A549 (cell line): Measurements from ENCODE around the gene HS6ST1. TPM values are rescaled to one million over a fixed set of nuclear protein-coding genes. Genes with fewer than 3 reads are reported as not detected.

Experiments used
- ATAC-seq, 2 experiments: fragments of 200-7000 bp in 1 of 2; fragments of >200 bp in 1 of 2; cut with Nextera tagmentation in 1 of 2; cut with Tn5 transposase in 1 of 2; 3 replicates each; pipeline versions ENCODE4 v1.8.0 to v1.9.1; 2018 to 2020; ENCODE audit warnings: mild to moderate bottlenecking in 1 of 2, moderate library complexity in 1 of 2
- CTCF ChIA-PET: fragments of 300-600 bp; sonication (Branson Sonifier 250); formaldehyde crosslinking; extraction: SDS; loops from one replicate; lab custom pipeline; 2021; ENCODE audit warnings: antibody characterized with exemption, inconsistent platforms; lab: Yijun Ruan, JAX
- POLR2A ChIA-PET: fragments of 350-600 bp; formaldehyde crosslinking; extraction: SDS; loops from one replicate; lab custom pipeline; 2021; ENCODE audit warnings: antibody characterized with exemption, inconsistent platforms; lab: Yijun Ruan, JAX
- DNase-seq, 2 experiments: peaks; one replicate each; pipeline versions ENCODE4 v3.0.0 to v3.0.0-alpha.2; 2011 to 2016; ENCODE audit warnings: low read depth in 1 of 2, low spot score in 1 of 2
- FAIRE-seq: peaks from 2 replicates; lab custom pipeline; 2011; peaks lifted over from hg19 to GRCh38; lab: Jason Lieb, UNC
- H3K27ac ChIP-seq, 2 experiments: fragments of >200 bp; sonication (Bioruptor Twin); formaldehyde crosslinking; 3 replicates each; pipeline ENCODE4 v1.5.1; 2016 to 2017
- H3K4me1 ChIP-seq: fragments of >200 bp; sonication (Bioruptor Twin); formaldehyde crosslinking; 3 replicates; pipeline ENCODE4 v1.6.1; 2016
- H3K4me2 ChIP-seq: fragments of >200 bp; sonication (Bioruptor Twin); formaldehyde crosslinking; 3 replicates; pipeline ENCODE4 v1.6.1; 2016
- H3K4me3 ChIP-seq: fragments of >200 bp; sonication (Bioruptor Twin); formaldehyde crosslinking; 3 replicates; pipeline ENCODE4 v1.5.1; 2016
- H3K9me3 ChIP-seq: fragments of >200 bp; sonication (Bioruptor Twin); formaldehyde crosslinking; 3 replicates; pipeline ENCODE4 v1.6.1; 2016
- CBX8 ChIP-seq: fragments of 200-600 bp; sonication (generic); IDR thresholded peaks from 2 replicates; pipeline ENCODE4 v1.6.1; 2016
- CEBPB ChIP-seq, 2 experiments: fragments of >200 bp in 1 of 2; sonication (Bioruptor Twin) in 1 of 2; formaldehyde crosslinking in 1 of 2; IDR thresholded peaks; 2 replicates each; pipeline ENCODE4 v1.6.1; 2012 to 2016
- CHD2 ChIP-seq: fragments of 150-350 bp; IDR thresholded peaks from 2 replicates; pipeline ENCODE4 v1.6.1; 2014; ENCODE audit warnings: low read length; ENCODE audit not compliant: partially characterized antibody
- EHF ChIP-seq: fragments of 250-450 bp; sonication (Bioruptor Pico); IDR thresholded peaks from 2 replicates; pipeline ENCODE4 v1.5.0; 2020; ENCODE audit warnings: mild to moderate bottlenecking
- EHMT2 ChIP-seq: fragments of 200-600 bp; sonication (generic); IDR thresholded peaks from 2 replicates; pipeline ENCODE4 v1.6.1; 2016; ENCODE audit warnings: antibody characterized with exemption, low read depth, mild to moderate bottlenecking, moderate library complexity
- FOSB ChIP-seq: fragments of 250-450 bp; sonication (Bioruptor Pico); IDR thresholded peaks from 2 replicates; pipeline ENCODE4 v1.5.0; 2020; ENCODE audit warnings: mild to moderate bottlenecking, moderate library complexity
- HEYL ChIP-seq: fragments of 250-450 bp; sonication (Bioruptor Pico); IDR thresholded peaks from 2 replicates; pipeline ENCODE4 v1.8.0; 2021; ENCODE audit warnings: mild to moderate bottlenecking, moderate library complexity
- HOXB5 ChIP-seq: fragments of 250-450 bp; sonication (Bioruptor Pico); IDR thresholded peaks from 2 replicates; pipeline ENCODE4 v1.5.0; 2020; ENCODE audit warnings: mild to moderate bottlenecking, moderate library complexity
- JUNB ChIP-seq: fragments of >200 bp; sonication (Bioruptor Twin); formaldehyde crosslinking; IDR thresholded peaks from 2 replicates; pipeline ENCODE4 v1.6.1; 2016
- MAZ ChIP-seq: fragments of 150-350 bp; IDR thresholded peaks from 2 replicates; pipeline ENCODE4 v1.6.1; 2014; ENCODE audit warnings: antibody characterized with exemption, low read depth, low read length, borderline replicate concordance
- NR3C1 ChIP-seq: fragments of >200 bp; sonication (Bioruptor Twin); formaldehyde crosslinking; IDR thresholded peaks from 3 replicates; pipeline ENCODE4 v1.6.1; 2017
- PHF8 ChIP-seq: fragments of 200-600 bp; sonication (generic); IDR thresholded peaks from 2 replicates; pipeline ENCODE4 v1.6.1; 2016; ENCODE audit warnings: low read depth, mild to moderate bottlenecking, antibody characterized with exemption, moderate library complexity, borderline replicate concordance
- POLR2AphosphoS2 ChIP-seq: conservative IDR thresholded peaks from 2 replicates; pipeline ENCODE4 v1.6.1; 2012; ENCODE audit warnings: low read length, improper control_type of control experiment, inconsistent platforms
- RAD21 ChIP-seq, 2 experiments: fragments of >200 bp in 1 of 2; sonication (Bioruptor Twin) in 1 of 2; formaldehyde crosslinking in 1 of 2; IDR thresholded peaks in 1 of 2; conservative IDR thresholded peaks in 1 of 2; 2 replicates in 1 of 2; 3 replicates in 1 of 2; pipeline ENCODE4 v1.6.1; 2012 to 2018; ENCODE audit warnings: inconsistent platforms in 1 of 2
- RCOR1 ChIP-seq: fragments of 150-350 bp; IDR thresholded peaks from 2 replicates; pipeline ENCODE4 v1.6.1; 2014; ENCODE audit warnings: antibody characterized with exemption, low read length, low read depth
- RFX5 ChIP-seq: fragments of 450-650 bp; IDR thresholded peaks from 2 replicates; pipeline ENCODE4 v1.7.1; 2014; ENCODE audit warnings: antibody characterized with exemption, mild to moderate bottlenecking, moderate library complexity
- RNF2 ChIP-seq: fragments of 200-600 bp; sonication (generic); IDR thresholded peaks from 2 replicates; pipeline ENCODE4 v1.6.1; 2016; ENCODE audit warnings: low read depth, mild to moderate bottlenecking, antibody characterized with exemption, moderate library complexity, borderline replicate concordance
- TFCP2L1 ChIP-seq: fragments of 250-450 bp; sonication (Bioruptor Pico); IDR thresholded peaks from 2 replicates; pipeline ENCODE4 v1.5.0; 2021; ENCODE audit warnings: mild to moderate bottlenecking
- TP53 ChIP-seq: fragments of 250-450 bp; sonication (Bioruptor Pico); IDR thresholded peaks from 2 replicates; pipeline ENCODE4 v1.5.0; 2021; ENCODE audit warnings: mild to moderate bottlenecking, moderate library complexity
- WGBS: methylation state at CpG from one replicate; pipeline ENCODE4 v1.1.6; 2017; ENCODE audit errors: missing lambda C conversion rate; 5-methylcytosine and 5-hydroxymethylcytosine counted together
- polyA plus RNA-seq, 4 experiments: library from polyadenylated mRNA; depleted of rRNA in 3 of 4; stranded (reverse); fragments of >200 nt; fragmentation: RNase III in 1 of 4; extraction: RNeasy Plus Mini Kit Qiagen cat#74134 plus additional on column Dnase treatment in 1 of 4; gene quantifications; 2 replicates in 3 of 4; 3 replicates in 1 of 4; pipeline ENCODE4 v1.2.3, GENCODE V29; 2011 to 2017
- TF ChIP-seq, protein P1 (sequence below): IDR thresholded peaks from 2 replicates; pipeline ENCODE4 v1.6.1; 2012
- TF ChIP-seq, protein P2 (sequence below): fragments of 450-650 bp; IDR thresholded peaks from 2 replicates; pipeline ENCODE4 v1.6.1; 2014; ENCODE audit warnings: antibody characterized with exemption
- TF ChIP-seq, protein P3 (sequence below): fragments of >200 bp; sonication (Bioruptor Twin); formaldehyde crosslinking; IDR thresholded peaks from 3 replicates; pipeline ENCODE4 v1.5.1; 2016
- TF ChIP-seq, protein P4 (sequence below): fragments of >200 bp; sonication (Bioruptor Twin); formaldehyde crosslinking; IDR thresholded peaks from 3 replicates; pipeline ENCODE4 v1.6.1; 2016
- TF ChIP-seq, protein P5 (sequence below): fragments of 200-600 bp; sonication (generic); IDR thresholded peaks from 2 replicates; pipeline ENCODE4 v1.6.1; 2016; ENCODE audit warnings: antibody characterized with exemption, mild to moderate bottlenecking, moderate library complexity
- TF ChIP-seq, protein P6 (sequence below): fragments of >200 bp; sonication (Bioruptor Twin); formaldehyde crosslinking; IDR thresholded peaks from 2 replicates; pipeline ENCODE4 v1.6.1; 2016

Gene HS6ST1
- polyA plus RNA-seq, 2 of the 4 experiments (the other 2 are of a cell fraction): 3.8 to 11.6 TPM

DNA sequence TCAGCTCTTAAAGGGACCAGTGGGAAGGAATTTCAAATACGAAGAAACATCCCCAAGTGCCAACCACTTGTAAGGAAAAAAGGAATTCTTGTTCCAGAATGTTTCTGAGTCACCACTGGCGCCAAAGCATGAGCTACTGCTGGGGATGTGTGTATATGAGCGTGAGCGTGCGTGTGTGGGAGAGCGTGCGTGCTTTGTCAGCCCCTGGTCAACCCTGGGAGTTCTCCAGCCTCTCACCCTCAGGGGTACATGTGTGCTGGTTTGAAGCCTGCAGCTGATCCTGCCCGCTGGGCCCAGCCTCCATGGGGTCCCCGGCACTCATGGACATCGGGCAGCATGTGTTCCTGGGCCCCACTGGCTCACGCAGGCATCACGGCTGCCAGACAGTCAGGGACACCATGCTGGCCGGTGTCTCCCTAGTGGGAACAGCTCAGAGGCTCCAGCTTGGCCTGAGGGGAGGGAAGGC lies 17.1 kb downstream of the HS6ST1 start:
- POLR2A ChIA-PET: interaction anchor here (0.6 kb wide), 1 partner anchor 108 kb away, joined by 5 read pairs; no protein-coding TSS in a partner anchor
- Histone ChIP-seq H3K27ac (peak overlapping the region in 1 of 2 experiments; percentile 14; a peak in 1 of 6 replicates), H3K4me1 (peaks cover 35% of the 10 kb centered on the region), H3K4me3 (no peak overlapping the region), H3K9me3 (no peaks in the 10 kb centered on the region), H3K4me2 (no peak overlapping the region)
- DNase-seq: no peak
- FAIRE-seq: no peak
- CTCF ChIA-PET: interaction anchor here (1.4 kb wide), 1 partner anchor 15 kb away, joined by 3 read pairs; no protein-coding TSS in a partner anchor
- TF ChIP-seq, protein P1, sequence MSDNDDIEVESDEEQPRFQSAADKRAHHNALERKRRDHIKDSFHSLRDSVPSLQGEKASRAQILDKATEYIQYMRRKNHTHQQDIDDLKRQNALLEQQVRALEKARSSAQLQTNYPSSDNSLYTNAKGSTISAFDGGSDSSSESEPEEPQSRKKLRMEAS: no peak
- TF ChIP-seq PHF8 (no peak), RFX5 (no peak), HEYL (CRISPR knock-in tag) (no peak), CBX8 (no peak), CHD2 (no peak), EHF (no peak), JUNB (no peak), EHMT2 (no peak), FOSB (CRISPR knock-in tag) (no peak), NR3C1 (no peak), RNF2 (no peak), RCOR1 (no peak), HOXB5 (CRISPR knock-in tag) (no peak)
- TF ChIP-seq, protein P2, sequence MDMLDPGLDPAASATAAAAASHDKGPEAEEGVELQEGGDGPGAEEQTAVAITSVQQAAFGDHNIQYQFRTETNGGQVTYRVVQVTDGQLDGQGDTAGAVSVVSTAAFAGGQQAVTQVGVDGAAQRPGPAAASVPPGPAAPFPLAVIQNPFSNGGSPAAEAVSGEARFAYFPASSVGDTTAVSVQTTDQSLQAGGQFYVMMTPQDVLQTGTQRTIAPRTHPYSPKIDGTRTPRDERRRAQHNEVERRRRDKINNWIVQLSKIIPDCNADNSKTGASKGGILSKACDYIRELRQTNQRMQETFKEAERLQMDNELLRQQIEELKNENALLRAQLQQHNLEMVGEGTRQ: no peak
- TF ChIP-seq, protein P3, sequence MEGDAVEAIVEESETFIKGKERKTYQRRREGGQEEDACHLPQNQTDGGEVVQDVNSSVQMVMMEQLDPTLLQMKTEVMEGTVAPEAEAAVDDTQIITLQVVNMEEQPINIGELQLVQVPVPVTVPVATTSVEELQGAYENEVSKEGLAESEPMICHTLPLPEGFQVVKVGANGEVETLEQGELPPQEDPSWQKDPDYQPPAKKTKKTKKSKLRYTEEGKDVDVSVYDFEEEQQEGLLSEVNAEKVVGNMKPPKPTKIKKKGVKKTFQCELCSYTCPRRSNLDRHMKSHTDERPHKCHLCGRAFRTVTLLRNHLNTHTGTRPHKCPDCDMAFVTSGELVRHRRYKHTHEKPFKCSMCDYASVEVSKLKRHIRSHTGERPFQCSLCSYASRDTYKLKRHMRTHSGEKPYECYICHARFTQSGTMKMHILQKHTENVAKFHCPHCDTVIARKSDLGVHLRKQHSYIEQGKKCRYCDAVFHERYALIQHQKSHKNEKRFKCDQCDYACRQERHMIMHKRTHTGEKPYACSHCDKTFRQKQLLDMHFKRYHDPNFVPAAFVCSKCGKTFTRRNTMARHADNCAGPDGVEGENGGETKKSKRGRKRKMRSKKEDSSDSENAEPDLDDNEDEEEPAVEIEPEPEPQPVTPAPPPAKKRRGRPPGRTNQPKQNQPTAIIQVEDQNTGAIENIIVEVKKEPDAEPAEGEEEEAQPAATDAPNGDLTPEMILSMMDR: no peak
- TF ChIP-seq, protein P4, sequence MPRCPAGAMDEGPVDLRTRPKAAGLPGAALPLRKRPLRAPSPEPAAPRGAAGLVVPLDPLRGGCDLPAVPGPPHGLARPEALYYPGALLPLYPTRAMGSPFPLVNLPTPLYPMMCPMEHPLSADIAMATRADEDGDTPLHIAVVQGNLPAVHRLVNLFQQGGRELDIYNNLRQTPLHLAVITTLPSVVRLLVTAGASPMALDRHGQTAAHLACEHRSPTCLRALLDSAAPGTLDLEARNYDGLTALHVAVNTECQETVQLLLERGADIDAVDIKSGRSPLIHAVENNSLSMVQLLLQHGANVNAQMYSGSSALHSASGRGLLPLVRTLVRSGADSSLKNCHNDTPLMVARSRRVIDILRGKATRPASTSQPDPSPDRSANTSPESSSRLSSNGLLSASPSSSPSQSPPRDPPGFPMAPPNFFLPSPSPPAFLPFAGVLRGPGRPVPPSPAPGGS: no peak
- TF ChIP-seq, protein P5, sequence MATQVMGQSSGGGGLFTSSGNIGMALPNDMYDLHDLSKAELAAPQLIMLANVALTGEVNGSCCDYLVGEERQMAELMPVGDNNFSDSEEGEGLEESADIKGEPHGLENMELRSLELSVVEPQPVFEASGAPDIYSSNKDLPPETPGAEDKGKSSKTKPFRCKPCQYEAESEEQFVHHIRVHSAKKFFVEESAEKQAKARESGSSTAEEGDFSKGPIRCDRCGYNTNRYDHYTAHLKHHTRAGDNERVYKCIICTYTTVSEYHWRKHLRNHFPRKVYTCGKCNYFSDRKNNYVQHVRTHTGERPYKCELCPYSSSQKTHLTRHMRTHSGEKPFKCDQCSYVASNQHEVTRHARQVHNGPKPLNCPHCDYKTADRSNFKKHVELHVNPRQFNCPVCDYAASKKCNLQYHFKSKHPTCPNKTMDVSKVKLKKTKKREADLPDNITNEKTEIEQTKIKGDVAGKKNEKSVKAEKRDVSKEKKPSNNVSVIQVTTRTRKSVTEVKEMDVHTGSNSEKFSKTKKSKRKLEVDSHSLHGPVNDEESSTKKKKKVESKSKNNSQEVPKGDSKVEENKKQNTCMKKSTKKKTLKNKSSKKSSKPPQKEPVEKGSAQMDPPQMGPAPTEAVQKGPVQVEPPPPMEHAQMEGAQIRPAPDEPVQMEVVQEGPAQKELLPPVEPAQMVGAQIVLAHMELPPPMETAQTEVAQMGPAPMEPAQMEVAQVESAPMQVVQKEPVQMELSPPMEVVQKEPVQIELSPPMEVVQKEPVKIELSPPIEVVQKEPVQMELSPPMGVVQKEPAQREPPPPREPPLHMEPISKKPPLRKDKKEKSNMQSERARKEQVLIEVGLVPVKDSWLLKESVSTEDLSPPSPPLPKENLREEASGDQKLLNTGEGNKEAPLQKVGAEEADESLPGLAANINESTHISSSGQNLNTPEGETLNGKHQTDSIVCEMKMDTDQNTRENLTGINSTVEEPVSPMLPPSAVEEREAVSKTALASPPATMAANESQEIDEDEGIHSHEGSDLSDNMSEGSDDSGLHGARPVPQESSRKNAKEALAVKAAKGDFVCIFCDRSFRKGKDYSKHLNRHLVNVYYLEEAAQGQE: no peak
- 87% methylated on average over 7 of the region's 13 CpGs for WGBS
- no peak for ATAC-seq

DNA sequence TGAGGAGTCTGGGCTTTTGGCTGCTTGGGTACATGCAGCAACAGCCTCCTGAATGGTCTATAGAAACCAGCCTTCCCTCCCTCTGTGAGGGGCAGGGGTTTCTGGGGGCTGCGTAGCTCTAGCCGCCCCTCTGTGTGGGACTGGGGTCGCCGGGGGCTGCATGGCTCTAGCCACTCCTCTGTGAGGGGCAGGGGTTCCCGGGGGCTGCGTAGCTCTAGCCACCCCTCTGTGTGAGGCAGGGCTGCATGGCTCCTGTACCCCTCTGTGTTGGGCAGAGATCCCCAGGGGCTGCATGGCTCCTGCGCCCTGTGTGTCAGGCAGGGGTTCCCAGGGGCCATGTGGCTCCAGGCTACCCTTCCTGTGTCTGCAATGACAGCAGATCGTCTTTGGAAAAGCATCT lies 17.6 kb downstream of the HS6ST1 start:
- Histone ChIP-seq H3K4me1 (peaks cover 29% of the 10 kb centered on the region), H3K9me3 (no peaks in the 10 kb centered on the region), H3K4me3 (no peak overlapping the region), H3K4me2 (no peak overlapping the region), H3K27ac (peak overlapping the region in 1 of 2 experiments; percentile 27; a peak in 1 of 6 replicates)
- FAIRE-seq (no peak), ATAC-seq (no peak), DNase-seq (no peak)
- ChIA-PET POLR2A (no interaction called here), CTCF (interaction anchor here (1.4 kb wide), 1 partner anchor 15 kb away, joined by 3 read pairs; no protein-coding TSS in a partner anchor)
- 76% methylated on average over 2 of the region's 8 CpGs for WGBS
- TF ChIP-seq RAD21 (conservative IDR thresholded peaks at IDR 0.05 in 1 of 2, IDR thresholded peaks at IDR 0.05 in 1 of 2) (no peak), TFCP2L1 (CRISPR knock-in tag) (no peak), RCOR1 (no peak), RNF2 (no peak), CEBPB (IDR thresholded peaks at IDR 0.05) (no peak), POLR2AphosphoS2 (no peak), CHD2 (no peak), MAZ (no peak), TP53 (no peak)
- TF ChIP-seq, protein P6, sequence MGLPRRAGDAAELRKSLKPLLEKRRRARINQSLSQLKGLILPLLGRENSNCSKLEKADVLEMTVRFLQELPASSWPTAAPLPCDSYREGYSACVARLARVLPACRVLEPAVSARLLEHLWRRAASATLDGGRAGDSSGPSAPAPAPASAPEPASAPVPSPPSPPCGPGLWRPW: no peak
- TF ChIP-seq, protein P1: no peak
- TF ChIP-seq, protein P5: no peak
